Measurements from ENCODE around the gene KIFC1. TPM values are rescaled to one million over a fixed set of nuclear protein-coding genes. Genes with fewer than 3 reads are reported as not detected.
A peak's percentile ranks its signal among the peaks of the same experiment; 100 is the strongest.

KIFC1 gene
- total and polyA plus RNA-seq, 2 donors from 2014 or later = 2.3 TPM; not detected in 1

DNA sequence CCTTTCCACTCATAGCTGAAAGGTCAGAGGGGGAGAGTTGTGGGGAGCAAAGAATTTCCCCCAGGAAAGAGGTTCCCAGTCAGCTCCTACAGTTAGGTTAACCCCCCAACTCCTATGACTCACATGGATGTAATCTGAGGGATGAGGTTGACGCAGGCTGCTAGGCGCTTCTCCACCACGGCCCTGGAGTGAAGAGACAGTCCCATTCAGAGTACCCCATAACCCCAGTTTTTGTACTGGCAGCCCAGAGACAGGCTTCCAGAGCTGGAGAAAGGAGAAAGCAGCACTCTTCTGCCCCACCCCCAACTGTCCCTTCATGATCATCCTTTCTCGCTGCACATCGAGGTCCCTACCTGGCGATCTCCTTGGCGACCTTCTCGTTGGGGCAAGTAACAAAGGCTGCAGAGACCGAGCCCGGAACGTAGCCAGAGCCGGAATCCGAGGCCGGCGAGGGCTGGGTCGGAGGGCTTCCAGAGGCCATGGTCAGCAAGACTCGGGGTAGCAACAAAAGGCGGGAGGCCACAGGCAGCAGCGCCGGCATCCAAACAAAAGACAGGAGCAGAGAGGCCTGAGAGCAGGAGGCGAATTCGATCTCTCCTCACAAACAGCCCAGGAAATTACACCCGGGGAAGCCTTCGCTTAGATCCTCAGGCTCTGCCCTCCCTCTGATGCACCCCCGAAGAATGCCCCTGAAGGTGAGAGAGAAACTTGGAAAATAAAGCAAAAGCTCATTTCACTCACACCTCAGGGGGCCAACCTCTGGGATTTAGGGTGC lies 25.7 kb downstream of the KIFC1 start:
- no peak for TF ChIP-seq CTCF (IDR thresholded peaks at IDR 0.05; ENCODE audit: borderline replicate concordance, extremely low read depth, insufficient read depth)
- intact Hi-C loops (cut with DNase I) = no loop called here
- Histone ChIP-seq H3K27me3 (ENCODE audit: control insufficient read depth, insufficient read depth, low read length) (no peaks in the 10 kb centered on the region), H3K27ac (ENCODE audit: low read depth in 2 of 2, low read length in 2 of 2) (peak overlapping the region; percentile 69 to 91), H3K9ac (ENCODE audit: low read length in 3 of 3) (peak overlapping the region; percentile 55 to 75 (median 64)), H3K4me1 (ENCODE audit: control insufficient read depth in 2 of 3, insufficient read depth in 2 of 3, low read depth in 1 of 3, low read length in 3 of 3) (peaks cover 0 to 30% (median 5%) of the 10 kb centered on the region in 3 donors), H3K9me3 (ENCODE audit: control insufficient read depth in 2 of 3, insufficient read depth in 1 of 3, low read length in 3 of 3) (no peaks in the 10 kb centered on the region), H3K4me3 (ENCODE audit: low read length in 3 of 3) (peak overlapping the region; percentile 81 to 86 (median 85)), H3K36me3 (ENCODE audit: control insufficient read depth in 2 of 3, insufficient read depth in 3 of 3, low read length in 3 of 3) (peaks cover 0 to 25% (median 22%) of the 10 kb centered on the region in 3 donors)
- FAIRE-seq = no peak
- peak in 2 of 5 donors; percentile 77 to 83 for DNase-seq

DNA sequence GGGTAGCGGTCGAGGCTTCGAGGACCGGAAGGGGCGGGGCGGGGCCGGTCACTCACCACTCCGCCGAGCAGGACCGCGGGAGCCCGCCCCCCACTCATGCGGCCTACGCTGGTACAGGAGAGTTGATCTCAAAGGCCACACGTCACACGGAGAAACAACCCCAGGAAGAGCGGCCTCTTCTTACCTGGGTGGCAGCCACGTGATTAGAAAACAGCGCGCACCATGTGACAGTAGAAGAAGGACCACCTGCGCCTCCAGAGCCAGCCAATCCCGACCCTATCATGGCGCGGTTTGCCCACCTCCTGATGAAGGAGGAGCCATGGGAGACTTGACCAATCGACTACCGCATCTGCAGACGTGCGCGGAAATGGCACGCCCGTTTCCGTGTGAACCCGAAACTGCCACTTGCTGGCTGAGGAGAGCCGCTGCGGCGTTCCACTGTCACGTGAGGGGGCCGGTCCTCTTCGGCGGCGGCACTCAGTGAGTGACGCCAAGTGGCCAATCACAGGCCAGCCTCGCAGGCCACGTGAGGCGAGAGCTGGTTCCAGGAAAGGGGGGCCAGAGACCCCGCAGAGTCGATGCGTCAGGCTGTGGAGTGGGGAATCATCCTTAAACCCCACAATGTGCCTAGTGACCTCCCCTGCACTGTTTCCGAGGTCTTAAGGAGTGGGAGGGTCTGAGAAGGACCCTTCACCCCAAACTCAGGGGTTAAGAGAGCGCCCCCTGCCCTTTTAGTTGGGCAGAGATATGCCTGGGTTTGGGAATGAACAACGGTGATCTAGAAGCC lies 26.5 kb downstream of the KIFC1 start, which contains the start of gene CUTA:
Gene CUTA, minus strand, starts transcription at position 205 of the 787 bp plus-strand sequence. Its CDS starts 107 bp downstream, at position 98.
- peak within 1 kb of the TSS; percentile 81 to 86 (median 85) for H3K4me3 ChIP-seq (ENCODE audit: low read length in 3 of 3)
- FAIRE-seq (peak; percentile 98), DNase-seq (peak; percentile 100)
- H3K36me3 ChIP-seq (ENCODE audit: control insufficient read depth in 2 of 3, insufficient read depth in 3 of 3, low read length in 3 of 3) = peaks cover 0 to 18% (median 17%) of the 10 kb centered on the region in 3 donors
- TF ChIP-seq CTCF (IDR thresholded peaks at IDR 0.05; ENCODE audit: borderline replicate concordance, extremely low read depth, insufficient read depth) = no peak
- H3K27ac ChIP-seq (ENCODE audit: low read depth in 2 of 2, low read length in 2 of 2) = peak within 1 kb of the TSS; percentile 91 to 98
- no peaks in the 10 kb centered on the region for H3K27me3 ChIP-seq (ENCODE audit: control insufficient read depth, insufficient read depth, low read length)
- no peaks in the 10 kb centered on the region for H3K9me3 ChIP-seq (ENCODE audit: control insufficient read depth in 2 of 3, insufficient read depth in 1 of 3, low read length in 3 of 3)
- peak within 1 kb of the TSS; percentile 55 to 85 (median 64) for H3K9ac ChIP-seq (ENCODE audit: low read length in 3 of 3)
- peaks cover 0 to 25% (median 5%) of the 10 kb centered on the region in 3 donors for H3K4me1 ChIP-seq (ENCODE audit: control insufficient read depth in 2 of 3, insufficient read depth in 2 of 3, low read depth in 1 of 3, low read length in 3 of 3)
- intact Hi-C loops (cut with DNase I) = no loop called here

DNA sequence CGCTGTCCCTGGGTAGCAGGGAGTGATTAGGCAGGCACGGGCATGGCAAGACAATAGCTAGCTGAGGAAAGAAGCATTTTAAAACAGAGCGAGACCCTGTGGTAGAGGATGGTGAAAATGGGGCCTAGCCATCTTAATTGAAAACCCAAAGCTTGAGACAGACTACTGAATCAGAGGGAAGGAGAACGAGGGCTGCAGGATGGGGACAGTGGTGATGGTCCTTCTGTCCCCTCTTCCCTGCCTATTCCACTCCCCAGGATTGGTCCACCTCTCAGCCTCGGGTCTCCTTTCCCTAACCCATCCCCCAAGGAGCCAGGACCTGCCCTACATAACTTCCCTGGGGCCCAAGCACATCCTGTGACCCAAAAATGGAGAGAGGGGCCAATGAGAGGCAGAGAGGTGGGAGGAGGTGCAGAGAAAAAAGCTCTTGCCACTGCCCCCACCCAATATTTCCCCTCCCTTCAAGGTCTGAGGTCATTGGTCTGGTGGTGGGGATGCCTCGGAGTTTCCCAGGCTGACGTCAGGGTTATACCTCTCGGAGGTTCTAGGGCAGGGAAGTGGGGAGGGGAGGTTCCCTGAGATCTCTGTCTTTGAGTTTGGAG lies 27.2 kb downstream of the KIFC1 start:
- no peak for TF ChIP-seq CTCF (IDR thresholded peaks at IDR 0.05; ENCODE audit: borderline replicate concordance, extremely low read depth, insufficient read depth)
- intact Hi-C loops (cut with DNase I) = no loop called here
- peak overlapping the region; percentile 58 to 75 (median 73) for H3K4me3 ChIP-seq (ENCODE audit: low read length in 3 of 3)
- H3K27ac ChIP-seq (ENCODE audit: low read depth in 2 of 2, low read length in 2 of 2) = peak overlapping the region; percentile 90 to 98
- H3K9ac ChIP-seq (ENCODE audit: low read length in 3 of 3) = peak overlapping the region; percentile 14 to 85 (median 52)
- H3K4me1 ChIP-seq (ENCODE audit: control insufficient read depth in 2 of 3, insufficient read depth in 2 of 3, low read depth in 1 of 3, low read length in 3 of 3) = peaks cover 0 to 21% (median 5%) of the 10 kb centered on the region in 3 donors
- H3K27me3 ChIP-seq (ENCODE audit: control insufficient read depth, insufficient read depth, low read length) = no peaks in the 10 kb centered on the region
- H3K36me3 ChIP-seq (ENCODE audit: control insufficient read depth in 2 of 3, insufficient read depth in 3 of 3, low read length in 3 of 3) = peaks cover 0 to 13% (median 11%) of the 10 kb centered on the region in 3 donors
- H3K9me3 ChIP-seq (ENCODE audit: control insufficient read depth in 2 of 3, insufficient read depth in 1 of 3, low read length in 3 of 3) = no peaks in the 10 kb centered on the region
- DNase-seq (peak in 2 of 5 donors; percentile 42 to 73), FAIRE-seq (no peak)
